Hepatocyte (in vitro differentiated cells): ENCODE measurements around the gene POFUT2. TPM values are rescaled to one million over a fixed set of nuclear protein-coding genes. Genes with fewer than 3 reads are reported as not detected.

Experiments
- DNase-seq: peaks from one replicate; pipeline ENCODE4 v3.0.0-alpha.2; 2016; ENCODE audit warnings: low spot score
- H2AFZ ChIP-seq: fragments of 200-600 bp; sonication (generic); 2 replicates; pipeline ENCODE4 v1.6.0; 2016; ENCODE audit warnings: antibody characterized with exemption, mild to moderate bottlenecking
- H3K27ac ChIP-seq: fragments of 200-600 bp; sonication (generic); 2 replicates; pipeline ENCODE4 v1.5.1; 2016; ENCODE audit warnings: mild to moderate bottlenecking
- H3K27me3 ChIP-seq: fragments of 200-600 bp; sonication (generic); 2 replicates; pipeline ENCODE4 v1.6.1; 2016
- H3K36me3 ChIP-seq: fragments of 200-600 bp; sonication (generic); replicated peaks from 2 replicates; pipeline ENCODE4 v1.5.1; 2016; ENCODE audit warnings: low read depth; ENCODE audit not compliant: insufficient read depth
- H3K4me1 ChIP-seq: fragments of 200-600 bp; sonication (generic); 2 replicates; pipeline ENCODE4 v1.5.1; 2016; ENCODE audit warnings: mild to moderate bottlenecking, moderate library complexity; ENCODE audit not compliant: insufficient read depth
- H3K4me2 ChIP-seq: fragments of 200-600 bp; sonication (generic); 2 replicates; pipeline ENCODE4 v1.6.0; 2016
- H3K4me3 ChIP-seq: fragments of 200-600 bp; sonication (generic); 2 replicates; pipeline ENCODE4 v1.5.1; 2016; ENCODE audit warnings: mild to moderate bottlenecking
- H3K79me2 ChIP-seq: fragments of 200-600 bp; sonication (generic); 2 replicates; pipeline ENCODE4 v1.6.0; 2017; ENCODE audit warnings: mild to moderate bottlenecking
- H3K9me2 ChIP-seq: fragments of 200-600 bp; sonication (generic); replicated peaks from 2 replicates; pipeline ENCODE4 v1.6.0; 2017; ENCODE audit warnings: mild to moderate bottlenecking; ENCODE audit not compliant: insufficient read depth
- H3K9me3 ChIP-seq: fragments of 200-600 bp; sonication (generic); 2 replicates; pipeline ENCODE4 v1.5.1; 2016; ENCODE audit warnings: low read depth, mild to moderate bottlenecking
- H4K20me1 ChIP-seq: fragments of 200-600 bp; sonication (generic); 2 replicates; pipeline ENCODE4 v1.6.0; 2016; ENCODE audit warnings: mild to moderate bottlenecking; ENCODE audit not compliant: insufficient read depth, poor library complexity, severe bottlenecking
- CTCF ChIP-seq: fragments of 200-600 bp; sonication (generic); IDR thresholded peaks from 2 replicates; pipeline ENCODE4 v1.5.1; 2016; ENCODE audit warnings: antibody characterized with exemption, mild to moderate bottlenecking; ENCODE audit not compliant: poor library complexity
- EZH2 ChIP-seq: fragments of 200-600 bp; sonication (generic); IDR thresholded peaks from 2 replicates; pipeline ENCODE4 v1.6.1; 2016; ENCODE audit warnings: antibody characterized with exemption, mild to moderate bottlenecking, borderline replicate concordance
- EZH2phosphoT487 ChIP-seq: fragments of 200-600 bp; sonication (generic); IDR thresholded peaks from one replicate; pipeline ENCODE4 v1.6.1; 2018; ENCODE audit warnings: antibody characterized with exemption, mild to moderate bottlenecking, low read depth, moderate library complexity; ENCODE audit not compliant: unreplicated experiment, severe bottlenecking
- WGBS: methylation state at CpG from one replicate; pipeline ENCODE4 v1.1.6; 2016; ENCODE audit warnings: low lambda C conversion rate; ENCODE audit errors: missing lambda C conversion rate; 5-methylcytosine and 5-hydroxymethylcytosine counted together
- polyA plus RNA-seq: library from polyadenylated mRNA; unstranded; fragments of >200 nt; fragmentation: Nextera tagmentation; extraction: Ambion mirVana; gene quantifications from 2 replicates; pipeline ENCODE4 v1.2.1, GENCODE V29; 2016
- total RNA-seq: library from RNA; depleted of rRNA; stranded (reverse); fragments of >200 nt; gene quantifications from 2 replicates; pipeline ENCODE4 v1.2.3, GENCODE V29; 2014

POFUT2 gene, protein sequence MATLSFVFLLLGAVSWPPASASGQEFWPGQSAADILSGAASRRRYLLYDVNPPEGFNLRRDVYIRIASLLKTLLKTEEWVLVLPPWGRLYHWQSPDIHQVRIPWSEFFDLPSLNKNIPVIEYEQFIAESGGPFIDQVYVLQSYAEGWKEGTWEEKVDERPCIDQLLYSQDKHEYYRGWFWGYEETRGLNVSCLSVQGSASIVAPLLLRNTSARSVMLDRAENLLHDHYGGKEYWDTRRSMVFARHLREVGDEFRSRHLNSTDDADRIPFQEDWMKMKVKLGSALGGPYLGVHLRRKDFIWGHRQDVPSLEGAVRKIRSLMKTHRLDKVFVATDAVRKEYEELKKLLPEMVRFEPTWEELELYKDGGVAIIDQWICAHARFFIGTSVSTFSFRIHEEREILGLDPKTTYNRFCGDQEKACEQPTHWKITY
- total RNA-seq (25.5 and 30.7 TPM in 2 replicates), polyA plus RNA-seq (54.4 and 57.7 TPM in 2 replicates)

- Histone ChIP-seq H3K4me2 (peak within 1 kb of the TSS; percentile 99), H3K4me3 (peak within 1 kb of the TSS; percentile 90), H3K9me2 (no peaks in the 10 kb centered on the region), H2AFZ (peak within 1 kb of the TSS; percentile 65), H4K20me1 (peaks cover 25% of the 10 kb centered on the region), H3K4me1 (peaks cover 20% of the 10 kb centered on the region), H3K9me3 (no peaks in the 10 kb centered on the region), H3K36me3 (no peaks in the 10 kb centered on the region), H3K27me3 (no peaks in the 10 kb centered on the region), H3K79me2 (peaks cover 48% of the 10 kb centered on the region), H3K27ac (peak within 1 kb of the TSS; percentile 91)
- TF ChIP-seq EZH2phosphoT487, result no peak
- DNase-seq, result peak; percentile 99
- under 1% methylated on average over 40 of the region's 90 CpGs for WGBS
These were observed at the start of gene POFUT2 for GRCh38 chr21:45287438-45288391. Gene POFUT2 (minus strand): TSS chr21:45287895. CDS start chr21:45287871, 24 bp downstream.

DNA sequence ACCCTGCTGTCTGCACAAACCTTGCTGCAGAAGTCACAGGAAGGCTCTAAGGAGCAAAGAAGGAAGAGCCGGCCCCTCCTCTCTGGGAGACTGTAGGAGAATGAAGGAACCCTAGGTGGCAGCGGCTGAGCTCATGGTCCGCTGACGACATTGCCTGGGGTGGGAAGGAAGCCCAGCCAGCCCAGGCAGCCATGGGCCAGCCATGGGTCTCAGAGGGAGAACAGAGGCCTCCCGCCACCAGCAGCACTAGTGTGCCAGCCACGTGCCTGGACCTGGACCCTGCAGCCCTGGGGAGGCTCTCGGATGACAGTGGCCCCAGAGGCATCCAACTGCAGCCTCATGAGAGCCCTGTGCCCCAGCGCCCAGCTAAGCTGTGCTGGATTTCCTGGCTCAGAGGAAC lies 49.2 kb upstream of the POFUT2 start:
- H3K4me3 ChIP-seq, result no peak overlapping the region
- no peaks in the 10 kb centered on the region for H3K9me2 ChIP-seq
- no peaks in the 10 kb centered on the region for H3K79me2 ChIP-seq
- no peak overlapping the region for H2AFZ ChIP-seq
- H3K9me3 ChIP-seq, result no peaks in the 10 kb centered on the region
- DNase-seq, result no peak
- peaks cover 9% of the 10 kb centered on the region for H3K4me1 ChIP-seq
- H4K20me1 ChIP-seq, result no peaks in the 10 kb centered on the region
- H3K4me2 ChIP-seq, result no peak overlapping the region
- no peaks in the 10 kb centered on the region for H3K27me3 ChIP-seq
- H3K27ac ChIP-seq, result no peak overlapping the region
- no peaks in the 10 kb centered on the region for H3K36me3 ChIP-seq
- 58% methylated on average over 8 of the region's 8 CpGs for WGBS
- TF ChIP-seq EZH2 (no peak), CTCF (no peak), EZH2phosphoT487 (no peak)

- no peak for DNase-seq
- Histone ChIP-seq H3K27ac (no peak overlapping the region), H3K9me2 (no peaks in the 10 kb centered on the region), H3K4me2 (no peak overlapping the region), H3K79me2 (no peaks in the 10 kb centered on the region), H3K4me1 (peaks cover 13% of the 10 kb centered on the region), H3K9me3 (no peaks in the 10 kb centered on the region), H3K27me3 (no peaks in the 10 kb centered on the region), H4K20me1 (no peaks in the 10 kb centered on the region), H3K36me3 (no peaks in the 10 kb centered on the region), H2AFZ (no peak overlapping the region), H3K4me3 (no peak overlapping the region)
- TF ChIP-seq EZH2, result no peak
- no peak for TF ChIP-seq EZH2phosphoT487
- TF ChIP-seq CTCF, result no peak
- 94% methylated on average over 4 of the region's 4 CpGs for WGBS
These were observed 48.8 kb upstream of the POFUT2 start for GRCh38 chr21:45336535-45336810.
